HCT116 (cell line): ENCODE measurements around the gene WDR59. TPM values are rescaled to one million over a fixed set of nuclear protein-coding genes. Genes with fewer than 3 reads are reported as not detected.

Source experiments
- ATAC-seq: fragments of 200-7000 bp; cut with Tn5 transposase; 2 replicates; pipeline ENCODE4 v1.9.1; 2020; ENCODE audit warnings: mild to moderate bottlenecking, moderate library complexity
- BruUV-seq: library from RNA; stranded (reverse); fragments of 400-500 nt; replicated peaks from 2 replicates; lab custom pipeline; 2021; lab: Mats Ljungman, UMichigan
- CTCF ChIA-PET: fragments of 300-600 bp; sonication (Branson Sonifier 250); formaldehyde crosslinking; loops from one replicate; lab custom pipeline; 2021; ENCODE audit warnings: antibody characterized with exemption; lab: Charles Lee
- POLR2A ChIA-PET: fragments of 300-600, 350-600 bp; sonication (Branson Sonifier 250); formaldehyde crosslinking; loops from one replicate; lab custom pipeline; 2021; ENCODE audit warnings: antibody characterized with exemption; lab: Charles Lee
- RAD21 ChIA-PET, 2 experiments: fragments of 300-600 bp; sonication (Branson Sonifier 250); formaldehyde crosslinking; loops; one replicate each; lab custom pipeline; 2023; ENCODE audit warnings: low total read pairs in 2 of 2; ENCODE audit not compliant: uncharacterized antibody in 2 of 2, unreplicated experiment in 2 of 2, low non-redundant PET in 1 of 2; lab: Charles Lee
- DNase-seq: peaks from one replicate; pipeline ENCODE4 v3.0.0-alpha.2; 2010; ENCODE audit warnings: low read depth, low spot score
- H2AFZ ChIP-seq: fragments of 200-600 bp; shearing (Covaris generic), sonication (generic); 2 replicates; pipeline ENCODE4 v1.6.1; 2017; ENCODE audit warnings: low read depth, mixed run types, mixed read lengths, antibody characterized with exemption, low read length; ENCODE audit not compliant: poor library complexity, severe bottlenecking
- H3K27ac ChIP-seq: 2 replicates; pipeline ENCODE4 v1.5.1; 2012; ENCODE audit warnings: low read depth, low read length
- H3K27me3 ChIP-seq: fragments of 200-600 bp; sonication (generic); 2 replicates; pipeline ENCODE4 v1.6.1; 2016; ENCODE audit warnings: mixed run types, low read length, mixed read lengths; ENCODE audit not compliant: insufficient read depth
- H3K36me3 ChIP-seq, 2 experiments: fragments of 200-500 bp in 1 of 2; fragments of 200-600 bp in 1 of 2; sonication (Bioruptor generic) in 1 of 2; sonication (generic) in 1 of 2; 2 replicates each; pipeline versions ENCODE4 v1.5.1 to v1.6.1; 2014 to 2016; ENCODE audit warnings: low read length in 2 of 2, inconsistent platforms in 1 of 2, mixed read lengths in 1 of 2, mixed run types in 1 of 2; ENCODE audit not compliant: insufficient read depth in 2 of 2, control insufficient read depth in 1 of 2
- H3K4me1 ChIP-seq, 2 experiments: fragments of 200-600 bp in 1 of 2; sonication (generic) in 1 of 2; 2 replicates each; pipeline versions ENCODE4 v1.5.1 to v1.6.1; 2012 to 2017; ENCODE audit warnings: low read length in 2 of 2, inconsistent platforms in 1 of 2, mild to moderate bottlenecking in 1 of 2, mixed read lengths in 1 of 2, mixed run types in 1 of 2, moderate library complexity in 1 of 2; ENCODE audit not compliant: insufficient read depth in 2 of 2, control insufficient read depth in 1 of 2
- H3K4me2 ChIP-seq: fragments of 200-600 bp; sonication (generic); 2 replicates; pipeline ENCODE4 v1.6.1; 2017; ENCODE audit warnings: mixed run types, low read length, mixed read lengths
- H3K4me3 ChIP-seq, 2 experiments: fragments of 200-600 bp in 1 of 2; sonication (generic) in 1 of 2; replicated peaks in 1 of 2; 2 replicates each; pipeline ENCODE4 v1.5.1; 2011 to 2016; ENCODE audit warnings: low read length in 2 of 2, control low read depth in 1 of 2, low read depth in 1 of 2, mild to moderate bottlenecking in 1 of 2, mixed read lengths in 1 of 2, mixed run types in 1 of 2
- H3K79me2 ChIP-seq: fragments of 200-600 bp; sonication (generic); 2 replicates; pipeline ENCODE4 v1.6.1; 2017; ENCODE audit warnings: mild to moderate bottlenecking, mixed run types, low read length, moderate library complexity, mixed read lengths; ENCODE audit not compliant: insufficient read depth
- H3K9ac ChIP-seq: fragments of 200-600 bp; sonication (generic); 2 replicates; pipeline ENCODE4 v1.6.1; 2016; ENCODE audit warnings: low read length, mixed read lengths
- H3K9me2 ChIP-seq: fragments of 200-600 bp; sonication (generic), shearing (Covaris generic); 2 replicates; pipeline ENCODE4 v1.6.1; 2017; ENCODE audit warnings: mixed run types, mild to moderate bottlenecking, moderate library complexity; ENCODE audit not compliant: insufficient read depth
- H3K9me3 ChIP-seq, 2 experiments: fragments of 200-500 bp in 1 of 2; fragments of 200-600 bp in 1 of 2; sonication (Bioruptor generic) in 1 of 2; sonication (generic) in 1 of 2; 2 replicates each; pipeline ENCODE4 v1.6.1; 2014 to 2017; ENCODE audit warnings: low read length in 2 of 2, mixed read lengths in 2 of 2, inconsistent platforms in 1 of 2, low read depth in 1 of 2, mild to moderate bottlenecking in 1 of 2, mixed run types in 1 of 2, moderate library complexity in 1 of 2; ENCODE audit not compliant: control insufficient read depth in 1 of 2, insufficient read depth in 1 of 2
- H4K20me1 ChIP-seq: fragments of 200-600 bp; sonication (generic), shearing (Covaris generic); 2 replicates; pipeline ENCODE4 v1.6.1; 2017; ENCODE audit warnings: mixed run types, mild to moderate bottlenecking, moderate library complexity; ENCODE audit not compliant: insufficient read depth
- CEBPB ChIP-seq: IDR thresholded peaks from 2 replicates; pipeline ENCODE4 v1.6.1; 2012; ENCODE audit warnings: low read depth
- CTCF ChIP-seq, 3 experiments: fragments of 200-600 bp in 1 of 3; sonication (generic) in 1 of 3; IDR thresholded peaks in 2 of 3; conservative IDR thresholded peaks in 1 of 3; 2 replicates each; pipeline ENCODE4 v1.5.1; 2012 to 2017; ENCODE audit warnings: low read depth in 2 of 3, low read length in 2 of 3, antibody characterized with exemption in 1 of 3, borderline replicate concordance in 1 of 3, control low read depth in 1 of 3, mild to moderate bottlenecking in 1 of 3, mixed read lengths in 1 of 3, mixed run types in 1 of 3, moderate library complexity in 1 of 3; ENCODE audit not compliant: insufficient read depth in 1 of 3
- EGR1 ChIP-seq: IDR thresholded peaks from 2 replicates; pipeline ENCODE4 v1.6.1; 2012; ENCODE audit warnings: low read depth
- ELF1 ChIP-seq: IDR thresholded peaks from 2 replicates; pipeline ENCODE4 v1.6.1; 2012; ENCODE audit warnings: low read depth, borderline replicate concordance
- EZH2phosphoT487 ChIP-seq: fragments of 200-600 bp; IDR thresholded peaks from 2 replicates; pipeline ENCODE4 v1.6.1; 2018; ENCODE audit warnings: antibody characterized with exemption, borderline replicate concordance
- POLR2A ChIP-seq: IDR thresholded peaks from 2 replicates; pipeline ENCODE4 v1.7.0; 2011; ENCODE audit warnings: borderline replicate concordance; ENCODE audit not compliant: insufficient read depth, insufficient read length; ENCODE audit errors: extremely low read depth
- POLR2AphosphoS5 ChIP-seq: IDR thresholded peaks from 2 replicates; pipeline ENCODE4 v1.6.1; 2011; ENCODE audit warnings: mild to moderate bottlenecking, low read depth, low read length, moderate library complexity
- RAD21 ChIP-seq: IDR thresholded peaks from 2 replicates; pipeline ENCODE4 v1.6.1; 2012; ENCODE audit warnings: low read depth, mild to moderate bottlenecking
- REST ChIP-seq: IDR thresholded peaks from 2 replicates; pipeline ENCODE4 v1.6.1; 2012; ENCODE audit warnings: low read depth
- ZFX ChIP-seq: fragments of 450-650 bp; IDR thresholded peaks from 2 replicates; pipeline ENCODE4 v1.6.1; 2017
- intact Hi-C: fragments of 100-400 bp; cut with micrococcal nuclease; formaldehyde crosslinking; loops from 2 replicates; pipeline ENCODE4 v1.10.0; 2022
- total RNA-seq: library from RNA; stranded (reverse); gene quantifications from one replicate; pipeline ENCODE4 v1.2.1, GENCODE V29; 2021; ENCODE audit not compliant: unreplicated experiment

The WDR59 gene
- total RNA-seq, 1 experiment from 2014 or later = 96.9 TPM

GRCh38 chr16:74923766-74924460 is 61.0 kb downstream of the WDR59 start (continued):
- TF ChIP-seq POLR2AphosphoS5 (no peak), RAD21 (no peak)
- TF ChIP-seq, all 23 proteins: peak for 0

- peaks cover 14 to 30% of the 10 kb centered on the region in 2 experiments for H3K36me3 ChIP-seq
- H2AFZ ChIP-seq = no peak overlapping the region
- no peak for ATAC-seq
- H3K27me3 ChIP-seq = no peaks in the 10 kb centered on the region
- ChIA-PET POLR2A (no interaction called here), CTCF (no interaction called here), RAD21 (interaction anchor here in 1 of 2 experiments (0.7 kb wide), 1 partner anchor 10 kb away, joined by 3 read pairs; no protein-coding TSS in a partner anchor)
- no peaks in the 10 kb centered on the region for H3K4me1 ChIP-seq
- no peak overlapping the region for H3K4me3 ChIP-seq
- H4K20me1 ChIP-seq = no peaks in the 10 kb centered on the region
- H3K9me2 ChIP-seq = no peaks in the 10 kb centered on the region
- intact Hi-C loops = no loop called here
- TF ChIP-seq RAD21 (no peak), EGR1 (no peak), CEBPB (no peak), EZH2phosphoT487 (no peak)
- TF ChIP-seq, all 23 proteins: peak for 0
- BruUV-seq = TSS peak; percentile 25
- H3K9ac ChIP-seq = no peak overlapping the region
- no peak for DNase-seq
- H3K27ac ChIP-seq = no peak overlapping the region
- no peaks in the 10 kb centered on the region for H3K9me3 ChIP-seq
- no peaks in the 10 kb centered on the region for H3K79me2 ChIP-seq
- H3K4me2 ChIP-seq = no peak overlapping the region
Measured at GRCh38 chr16:74922150-74923138, 62.5 kb downstream of the WDR59 start.

GRCh38 chr16:74921051-74921450 is 63.9 kb downstream of the WDR59 start:
- no peak for DNase-seq
- Histone ChIP-seq H3K4me3 (no peak overlapping the region), H3K27ac (no peak overlapping the region), H3K9me2 (no peaks in the 10 kb centered on the region), H3K4me1 (no peaks in the 10 kb centered on the region), H3K27me3 (no peaks in the 10 kb centered on the region), H3K79me2 (no peaks in the 10 kb centered on the region), H3K9me3 (no peaks in the 10 kb centered on the region), H3K4me2 (no peak overlapping the region), H3K9ac (no peak overlapping the region), H3K36me3 (peaks cover 14 to 39% of the 10 kb centered on the region in 2 experiments), H4K20me1 (no peaks in the 10 kb centered on the region), H2AFZ (no peak overlapping the region)
- ChIA-PET RAD21 (no interaction called here), POLR2A (no interaction called here), CTCF (no interaction called here)
- no TSS peak for BruUV-seq
- intact Hi-C loops = no loop called here
- ATAC-seq = no peak
- TF ChIP-seq CEBPB (no peak), REST (no peak), POLR2A (no peak), CTCF (IDR thresholded peaks at IDR 0.05 in 2 of 3, conservative IDR thresholded peaks at IDR 0.05 in 1 of 3; ENCODE audit: borderline replicate concordance in 1 of 3, insufficient read depth in 1 of 3, low read depth in 2 of 3, low read length in 2 of 3) (no peak), ZFX (no peak), RAD21 (no peak), ELF1 (no peak)
